NOMO-1 treated with DMSO at 0.1 percent for 48 hours (cell line): ENCODE data around the gene SART1.
"Not testable (repeated sequence)": the region's sequence is repeated elsewhere in the genome, so short reads cannot be mapped to it uniquely, and the experiment has no call there.

Source experiments
- DNase-seq: peaks from one replicate; lab custom pipeline; 2025; ENCODE audit not compliant: unreplicated experiment; lab: John Stamatoyannopoulos, UW

The SART1 gene

DNA sequence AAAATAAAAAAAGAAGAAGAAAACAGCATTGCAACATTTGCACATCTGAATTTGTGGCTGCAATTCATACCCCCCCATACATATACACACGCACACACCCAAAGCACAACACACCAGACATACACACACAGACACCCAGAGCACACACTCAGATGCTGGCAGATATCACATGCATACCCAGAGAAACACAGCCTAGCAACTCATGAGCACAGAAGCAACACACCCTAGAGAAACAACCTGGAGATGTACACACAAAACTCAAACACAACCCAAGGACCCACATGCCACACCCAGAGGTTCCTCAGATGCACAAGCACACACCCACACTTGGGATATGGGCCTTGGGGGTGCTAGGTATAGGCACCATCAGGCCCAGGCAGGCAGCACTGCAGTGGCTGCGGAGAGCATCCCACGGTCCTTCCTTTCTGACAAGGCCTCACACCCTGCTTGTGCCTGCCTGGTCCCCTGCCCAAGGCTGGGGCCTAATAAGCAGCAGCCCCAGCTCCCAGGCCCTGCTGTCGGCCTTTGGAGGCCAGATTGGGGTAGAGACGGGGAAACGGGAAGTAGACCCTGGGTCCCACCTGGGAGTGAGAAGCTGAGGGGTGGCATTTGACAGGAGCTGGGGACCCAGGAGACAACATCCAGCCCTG, 53.4 kb downstream of the SART1 start:
- DNase-seq: no peak

DNA sequence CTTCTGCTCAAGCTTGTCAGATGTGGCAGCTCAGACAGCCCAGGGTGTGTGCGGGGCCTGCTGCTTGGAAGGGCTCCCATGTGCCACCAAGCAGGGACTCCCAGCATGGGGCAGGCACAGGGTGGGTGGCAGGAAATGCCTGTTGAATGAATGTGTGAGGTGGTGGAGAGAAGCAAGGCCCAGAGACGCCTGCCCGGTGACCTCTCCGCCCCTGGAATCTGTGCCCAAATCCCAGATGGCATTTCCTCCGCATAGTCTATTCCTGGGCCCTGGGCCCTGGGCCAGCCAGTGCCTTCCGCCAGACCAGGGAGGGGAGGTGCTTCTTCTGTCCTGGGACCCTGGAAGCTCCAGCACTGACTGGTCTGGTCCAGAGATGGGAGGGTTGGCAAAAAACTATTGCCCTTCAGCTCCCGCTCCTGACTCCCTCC, 53.9 kb downstream of the SART1 start:
- no peak for DNase-seq

DNA sequence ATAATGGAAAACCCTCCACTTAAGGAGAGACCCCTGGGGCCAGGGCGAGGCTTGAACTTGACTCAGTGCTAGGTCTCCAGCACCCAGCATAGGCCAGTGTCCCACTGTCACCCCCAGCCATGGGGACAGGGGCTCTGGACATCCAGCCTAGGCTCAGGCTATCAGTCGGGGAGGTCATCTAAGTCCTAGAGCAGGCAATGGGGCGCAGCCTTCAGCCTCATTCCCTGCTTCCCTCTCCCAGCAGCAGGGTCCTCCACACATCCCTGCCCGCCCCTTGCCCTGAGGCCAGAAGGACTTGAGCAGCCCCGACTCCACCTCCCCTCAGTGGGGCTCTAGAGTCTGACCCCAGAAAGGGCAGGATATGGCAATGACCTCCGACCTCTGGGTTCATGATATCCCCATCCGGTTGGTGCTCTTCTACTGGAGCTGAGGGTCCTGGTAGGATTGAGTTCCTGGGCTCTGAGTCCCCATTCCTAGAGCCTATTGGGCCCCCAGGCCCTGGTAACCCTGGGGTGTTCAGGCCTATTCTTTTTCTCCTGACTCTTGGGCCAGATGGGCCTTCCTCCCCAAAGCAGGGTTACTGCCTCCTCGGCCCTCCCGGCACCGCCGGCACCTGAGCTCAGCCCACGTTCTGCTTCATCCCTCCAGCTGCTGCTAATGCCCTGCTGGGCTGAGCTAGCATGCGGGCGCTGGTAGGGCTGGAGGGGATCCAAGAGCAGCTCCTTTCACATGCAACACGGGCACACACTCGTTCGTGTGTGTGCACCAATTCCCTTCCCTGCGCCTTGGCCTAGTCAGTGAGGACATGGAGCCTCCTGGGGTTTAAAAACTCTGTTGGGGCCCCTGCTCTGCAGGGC, 54.6 kb downstream of the SART1 start:
- DNase-seq: no peak

DNA sequence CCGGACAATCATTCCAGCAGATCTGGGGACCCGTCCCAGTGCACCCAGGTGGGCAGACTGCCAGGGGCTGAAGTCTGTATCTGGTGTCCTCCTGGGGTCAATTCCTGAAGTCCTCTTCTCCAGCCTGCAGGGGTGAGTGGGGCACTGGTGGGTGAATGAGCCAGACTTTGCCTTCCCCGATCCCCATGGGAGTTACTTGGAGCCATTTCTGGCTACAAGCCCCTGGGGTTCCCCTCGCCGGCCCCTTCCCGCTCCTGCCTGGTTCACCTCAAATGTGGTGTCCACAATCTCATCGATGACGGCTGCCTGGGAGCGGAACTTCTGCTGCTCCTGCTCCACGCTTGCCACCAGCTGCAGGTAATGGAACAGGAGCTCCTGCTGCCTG, 55.3 kb downstream of the SART1 start:
- no peak for DNase-seq

DNA sequence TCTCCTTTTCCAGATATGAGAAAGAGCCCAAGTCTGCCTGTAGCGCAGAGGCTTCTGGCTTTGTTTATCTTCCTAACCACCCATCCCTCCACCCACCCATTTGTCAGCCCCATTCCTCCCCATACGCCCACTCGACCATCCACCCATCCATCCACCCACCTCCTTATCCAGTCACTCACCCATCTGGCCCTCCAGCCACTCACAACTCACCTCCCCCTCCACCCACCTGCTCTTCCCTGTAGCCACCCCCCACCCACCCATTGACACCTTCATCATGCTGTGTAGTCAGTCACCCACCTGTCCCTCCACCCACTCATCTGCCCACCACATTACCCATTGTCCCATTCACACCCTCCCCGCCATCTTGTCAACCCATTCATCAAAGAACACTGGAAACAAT, 55.8 kb downstream of the SART1 start:
- DNase-seq: no peak

DNA sequence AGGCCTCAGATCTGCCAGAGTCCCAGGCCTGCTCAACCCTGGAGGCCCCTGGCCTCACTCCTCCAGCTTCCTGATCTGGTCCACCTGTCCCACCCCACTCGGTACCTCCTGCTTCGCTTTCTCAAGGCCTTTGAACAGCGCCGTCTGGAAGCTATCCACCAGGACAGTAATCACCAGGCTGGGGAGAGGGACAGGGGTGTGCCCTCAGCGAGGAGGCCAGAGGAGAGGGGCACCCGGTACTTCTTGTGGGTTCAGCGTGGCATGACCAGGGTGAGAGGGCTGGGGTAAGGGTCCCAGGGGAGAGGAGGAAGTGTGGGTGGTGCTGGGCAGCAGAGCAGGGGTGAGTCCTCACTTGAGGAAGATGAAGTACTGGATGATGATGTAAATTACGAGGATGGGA, 58.7 kb downstream of the SART1 start:
- DNase-seq: no peak

DNA sequence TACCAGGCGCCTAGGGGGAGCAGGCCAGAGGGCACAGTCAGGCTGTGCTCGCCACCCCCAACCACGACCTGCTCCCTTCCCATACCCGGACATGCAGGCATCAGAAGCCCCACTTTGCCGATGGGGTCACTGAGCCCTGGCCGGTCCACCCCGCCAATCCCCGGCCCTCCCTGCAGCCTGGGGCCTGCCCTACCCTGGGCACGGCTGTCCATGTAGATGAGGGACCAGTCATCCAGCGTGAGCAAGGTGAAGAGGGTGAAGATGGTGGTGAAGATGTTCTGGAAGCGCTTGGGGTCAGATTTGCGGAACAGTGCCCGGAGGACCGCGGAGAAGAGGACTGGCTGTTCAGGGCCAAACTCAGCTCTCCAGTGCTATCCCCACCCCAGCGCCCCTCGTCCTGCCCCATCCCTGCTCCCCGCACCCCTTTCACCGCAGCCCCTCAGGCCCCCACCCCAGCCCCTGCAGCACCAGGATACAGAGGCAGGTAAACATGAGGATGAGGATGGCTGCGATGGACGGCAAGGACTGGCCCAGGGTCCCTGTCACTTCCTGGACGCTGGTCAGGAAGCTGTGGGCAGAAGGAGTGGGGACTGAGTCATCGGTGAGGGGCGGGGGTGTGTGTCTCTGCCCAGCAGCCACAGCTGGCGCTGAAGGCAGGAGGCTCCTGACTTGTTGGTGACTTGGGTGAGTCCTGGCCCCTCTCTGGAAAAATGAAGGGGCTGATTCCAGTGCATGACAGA, 59.3 kb downstream of the SART1 start:
- DNase-seq: peak; percentile 68

DNA sequence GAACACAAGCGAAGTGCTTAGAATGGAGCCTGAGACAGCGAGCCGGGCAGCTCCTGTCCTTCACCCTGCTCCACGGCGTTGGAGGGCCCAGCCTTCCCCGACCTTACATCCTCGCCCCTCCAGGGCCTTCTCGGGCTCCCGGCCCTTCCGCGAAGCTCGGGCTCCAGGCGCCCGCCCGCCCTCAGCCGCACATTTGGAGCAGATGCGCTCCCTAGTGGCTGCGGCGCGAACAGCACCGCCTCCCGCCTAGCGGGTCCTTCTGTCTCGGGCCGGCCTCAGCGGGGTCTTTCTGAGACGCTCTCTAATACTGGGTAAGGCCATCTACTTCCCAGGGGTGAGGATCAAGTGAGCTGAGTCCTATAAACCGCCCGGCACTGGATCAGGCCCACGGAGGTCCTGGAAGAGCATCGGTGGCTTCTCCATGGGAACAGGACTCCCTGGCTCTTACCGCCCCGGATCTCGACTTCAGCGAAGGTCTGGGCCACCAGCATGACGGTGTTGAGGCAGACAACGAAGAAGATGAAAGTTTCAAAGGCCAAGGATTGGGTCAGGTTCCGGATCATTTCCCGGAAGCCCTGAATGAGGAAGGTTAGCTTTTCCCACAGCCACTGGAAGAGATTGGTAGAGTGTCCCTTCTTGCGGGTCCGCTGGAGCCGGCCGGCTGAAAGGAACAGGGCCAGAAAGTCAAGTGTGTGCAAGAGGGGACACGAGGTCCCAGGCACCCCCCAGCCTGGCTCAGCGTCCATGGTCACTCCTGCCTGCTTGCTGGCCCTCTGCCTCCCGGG, 61.1 kb downstream of the SART1 start:
- DNase-seq: peak; percentile 44

DNA sequence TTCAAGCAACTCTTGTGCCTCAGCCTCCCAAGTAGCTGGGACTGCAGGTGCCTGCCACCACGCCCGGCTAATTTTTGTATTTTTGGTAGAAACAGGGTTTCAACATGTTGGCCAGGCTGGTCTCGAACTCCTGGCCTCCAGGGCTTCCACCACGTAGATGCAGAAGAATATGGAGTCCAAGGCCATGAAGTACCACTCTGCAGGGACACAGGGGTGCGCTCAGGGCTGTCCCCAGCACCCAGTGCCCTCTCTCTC, 61.6 kb downstream of the SART1 start:
- DNase-seq: not testable (repeated sequence)

DNA sequence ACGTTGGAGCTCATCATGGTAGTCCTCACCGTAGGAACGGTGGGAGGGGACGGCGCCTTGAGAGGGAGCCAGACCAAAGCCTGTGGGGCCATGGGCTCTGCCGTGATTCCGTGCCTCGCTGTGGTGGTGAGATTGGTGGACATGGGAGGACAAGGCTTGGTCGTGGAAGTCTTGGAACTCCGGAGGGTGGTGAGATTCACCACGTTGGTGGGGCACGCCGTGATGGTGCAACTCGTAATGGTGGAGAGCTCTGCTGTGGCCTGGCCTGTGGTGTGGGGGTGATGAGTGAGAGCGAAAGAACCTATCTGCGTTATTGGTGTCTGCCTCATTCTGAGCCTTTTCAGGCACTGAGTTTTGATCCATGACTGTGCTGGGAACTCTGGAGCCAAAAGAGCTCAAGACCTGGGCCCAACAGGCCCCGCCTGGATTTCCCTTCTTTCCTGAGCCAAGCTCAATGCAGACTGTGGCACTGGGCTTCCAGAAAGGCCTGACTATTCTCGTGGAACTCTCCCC, 64.5 kb downstream of the SART1 start, which contains the start of gene CATSPER1:
Gene CATSPER1 (minus strand): TSS at position 463 of the 513 bp plus-strand sequence. CDS start 100 bp downstream, at position 363.
- no peak for DNase-seq
